Measurements from ENCODE around the gene SSBP3. TPM values are rescaled to one million over a fixed set of nuclear protein-coding genes. Genes with fewer than 3 reads are reported as not detected.

The SSBP3 gene
- total and polyA plus RNA-seq, 9 of the 15 experiments (the other 6 are each of a cell fraction or from before 2014, with no cell fraction given) = 8.7 to 108 (median 33.8) TPM

DNA sequence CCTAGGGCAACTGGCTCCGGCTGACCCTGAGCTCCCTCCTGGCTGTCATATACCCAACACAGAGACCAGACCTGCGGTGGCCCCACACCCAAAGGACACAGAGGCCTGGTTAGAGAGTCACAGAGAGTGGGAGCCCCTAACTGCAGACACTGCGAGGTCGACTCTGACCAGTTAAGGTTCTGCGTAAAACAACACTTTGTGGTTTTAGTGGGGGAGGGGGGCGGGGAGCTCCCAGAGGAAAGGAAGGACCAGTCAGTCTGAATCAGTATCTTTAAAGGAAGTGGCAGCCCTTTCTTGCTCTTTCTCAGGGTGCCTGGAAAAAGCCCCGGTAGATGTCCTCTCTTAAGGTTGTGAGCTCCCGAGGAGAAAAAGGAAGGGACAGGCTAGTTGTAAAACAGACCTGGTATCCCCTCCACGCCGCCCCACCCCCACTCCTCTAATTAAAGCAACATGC, 2.4 kb downstream of the SSBP3 start (continued):
- TF ChIP-seq CBX5 (IDR thresholded peaks at IDR 0.05; ENCODE audit: borderline replicate concordance, low read depth) (0 out of 2 replicates have a peak, but pooled peaks have one; percentile 21), SP2 (IDR thresholded peaks at IDR 0.05; ENCODE audit: extremely low read depth, low read depth, low read length, poor library complexity, severe bottlenecking) (no peak), HEY1 (CRISPR knock-in tag; IDR thresholded peaks at IDR 0.05; ENCODE audit: borderline replicate concordance) (no peak), ARNT (IDR thresholded peaks at IDR 0.05) (no peak), SAP30 (IDR thresholded peaks at IDR 0.05; ENCODE audit: borderline replicate concordance, insufficient read depth, low read depth, low read length, poor library complexity, severe bottlenecking) (peak; percentile 19), SIRT6 (IDR thresholded peaks at IDR 0.05; ENCODE audit: low read depth, low read length) (no peak), TBL1XR1 (IDR thresholded peaks at IDR 0.05; ENCODE audit: low read length in 2 of 2) (0 out of 4 replicates have a peak, but pooled peaks have one; percentile 16 to 42), ILK (tag; IDR thresholded peaks at IDR 0.05; ENCODE audit: borderline replicate concordance, low read depth) (no peak), MYC (IDR thresholded peaks at IDR 0.05; ENCODE audit: low read depth, low read length) (0 out of 2 replicates have a peak, but pooled peaks have one; percentile 20), MYC (CRISPR knock-in tag; IDR thresholded peaks at IDR 0.05; ENCODE audit: borderline replicate concordance, low read depth) (no peak), TEAD2 (tag; IDR thresholded peaks at IDR 0.05) (no peak), ESRRA (IDR thresholded peaks at IDR 0.05; ENCODE audit: borderline replicate concordance, low read depth) (peak; percentile 87; the same call in 1 of the 2 replicates), FOXA3 (CRISPR knock-in tag; conservative IDR thresholded peaks at IDR 0.05 in 1 of 2, IDR thresholded peaks at IDR 0.05 in 1 of 2) (no peak), MAZ (CRISPR knock-in tag; conservative IDR thresholded peaks at IDR 0.05 in 1 of 2, IDR thresholded peaks at IDR 0.05 in 1 of 2) (peak in 1 of 2 experiments; percentile 53; a peak in 2 of 4 replicates), ARID1B (IDR thresholded peaks at IDR 0.05) (0 out of 2 replicates have a peak, but pooled peaks have one; percentile 6), HMG20A (CRISPR knock-in tag; conservative IDR thresholded peaks at IDR 0.05) (no peak), NONO (IDR thresholded peaks at IDR 0.05; ENCODE audit: low read depth in 2 of 2, low read length in 1 of 2) (no peak)
- TF ChIP-seq, protein P1, sequence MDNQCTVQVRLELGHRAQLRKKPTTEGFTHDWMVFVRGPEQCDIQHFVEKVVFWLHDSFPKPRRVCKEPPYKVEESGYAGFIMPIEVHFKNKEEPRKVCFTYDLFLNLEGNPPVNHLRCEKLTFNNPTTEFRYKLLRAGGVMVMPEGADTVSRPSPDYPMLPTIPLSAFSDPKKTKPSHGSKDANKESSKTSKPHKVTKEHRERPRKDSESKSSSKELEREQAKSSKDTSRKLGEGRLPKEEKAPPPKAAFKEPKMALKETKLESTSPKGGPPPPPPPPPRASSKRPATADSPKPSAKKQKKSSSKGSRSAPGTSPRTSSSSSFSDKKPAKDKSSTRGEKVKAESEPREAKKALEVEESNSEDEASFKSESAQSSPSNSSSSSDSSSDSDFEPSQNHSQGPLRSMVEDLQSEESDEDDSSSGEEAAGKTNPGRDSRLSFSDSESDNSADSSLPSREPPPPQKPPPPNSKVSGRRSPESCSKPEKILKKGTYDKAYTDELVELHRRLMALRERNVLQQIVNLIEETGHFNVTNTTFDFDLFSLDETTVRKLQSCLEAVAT (IDR thresholded peaks at IDR 0.05) = peak in 1 of 2 experiments; percentile 84; a peak in 2 of 4 replicates
- TF ChIP-seq, protein P2, sequence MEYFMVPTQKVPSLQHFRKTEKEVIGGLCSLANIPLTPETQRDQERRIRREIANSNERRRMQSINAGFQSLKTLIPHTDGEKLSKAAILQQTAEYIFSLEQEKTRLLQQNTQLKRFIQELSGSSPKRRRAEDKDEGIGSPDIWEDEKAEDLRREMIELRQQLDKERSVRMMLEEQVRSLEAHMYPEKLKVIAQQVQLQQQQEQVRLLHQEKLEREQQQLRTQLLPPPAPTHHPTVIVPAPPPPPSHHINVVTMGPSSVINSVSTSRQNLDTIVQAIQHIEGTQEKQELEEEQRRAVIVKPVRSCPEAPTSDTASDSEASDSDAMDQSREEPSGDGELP (CRISPR knock-in tag; IDR thresholded peaks at IDR 0.05; ENCODE audit: borderline replicate concordance) = no peak
